AG04450 (cell line): ENCODE measurements around the gene OPCML. TPM values are rescaled to one million over a fixed set of nuclear protein-coding genes. Genes with fewer than 3 reads are reported as not detected.
A peak's percentile ranks its signal among the peaks of the same experiment; 100 is the strongest.

Experiments used
- CTCF ChIA-PET: fragments of 300-600, 350-600 bp; formaldehyde crosslinking; extraction: SDS; loops from one replicate; lab custom pipeline; 2022; ENCODE audit warnings: antibody characterized with exemption, inconsistent platforms; lab: Charles Lee
- POLR2A ChIA-PET: fragments of 350-600 bp; formaldehyde crosslinking; extraction: SDS; loops from one replicate; lab custom pipeline; 2021; ENCODE audit warnings: antibody characterized with exemption, inconsistent platforms; lab: Yijun Ruan, JAX
- DNase-seq: peaks from one replicate; pipeline ENCODE4 v3.0.0-alpha.2; 2011; ENCODE audit warnings: low read depth, low spot score
- H3K27ac ChIP-seq: one replicate; pipeline ENCODE4 v1.5.1; 2012; ENCODE audit warnings: low read depth, low read length, control low read depth
- H3K27me3 ChIP-seq: one replicate; pipeline ENCODE4 v1.6.0; 2012; ENCODE audit warnings: low read length; ENCODE audit not compliant: control insufficient read depth, insufficient read depth
- H3K4me3 ChIP-seq: 2 replicates; pipeline ENCODE4 v1.5.1; 2011; ENCODE audit warnings: mild to moderate bottlenecking, low read depth, low read length, control low read depth
- H3K9me3 ChIP-seq: 2 replicates; pipeline ENCODE4 v1.5.1; 2012; ENCODE audit warnings: low read length; ENCODE audit not compliant: control insufficient read depth, insufficient read depth
- CTCF ChIP-seq: IDR thresholded peaks from 2 replicates; pipeline ENCODE4 v1.5.1; 2011; ENCODE audit warnings: low read depth, low read length, control low read depth, inconsistent platforms
- polyA plus RNA-seq: library from polyadenylated mRNA; depleted of rRNA; stranded (reverse); fragments of >200 nt; gene quantifications from 2 replicates; pipeline ENCODE4 v1.2.3, GENCODE V29; 2011

Gene OPCML
- polyA plus RNA-seq, 1 experiment = 1.1 TPM

GRCh38 chr11:133137270-133137669, 395.0 kb downstream of the OPCML start:
- Histone ChIP-seq H3K27ac (no peak overlapping the region), H3K9me3 (no peaks in the 10 kb centered on the region; the same call in 1 of the 2 replicates), H3K4me3 (no peak overlapping the region), H3K27me3 (no peaks in the 10 kb centered on the region)
- CTCF ChIA-PET = no interaction called here
- TF ChIP-seq CTCF = no peak
- no peak for DNase-seq
- POLR2A ChIA-PET = no interaction called here

GRCh38 chr11:133136376-133136775, 395.9 kb downstream of the OPCML start:
- POLR2A ChIA-PET = no interaction called here
- no peak for TF ChIP-seq CTCF

GRCh38 chr11:133134314-133135173, 397.8 kb downstream of the OPCML start:
- Histone ChIP-seq H3K27ac (no peak overlapping the region), H3K9me3 (no peaks in the 10 kb centered on the region), H3K27me3 (no peaks in the 10 kb centered on the region), H3K4me3 (no peak overlapping the region)
- DNase-seq = no peak
- ChIA-PET POLR2A (no interaction called here), CTCF (interaction anchor here (0.6 to 1.7 kb wide), 8 partner anchors 10 to 292 kb away, joined by 3 to 10 read pairs (median 4); no protein-coding TSS in a partner anchor)
- TF ChIP-seq CTCF = peak; percentile 72

More at GRCh38 chr11:133136376-133136775, 395.9 kb downstream of the OPCML start:
- H3K27me3 ChIP-seq = no peaks in the 10 kb centered on the region
- no peaks in the 10 kb centered on the region; the same call in 1 of the 2 replicates for H3K9me3 ChIP-seq
- no peak overlapping the region for H3K4me3 ChIP-seq
- H3K27ac ChIP-seq = no peak overlapping the region
- CTCF ChIA-PET = no interaction called here
- DNase-seq = no peak

- no peak for DNase-seq
- ChIA-PET CTCF (interaction anchor here (1.2 to 1.7 kb wide), 2 partner anchors 31 to 56 kb away, joined by 3 to 7 read pairs; no protein-coding TSS in a partner anchor), POLR2A (no interaction called here)
- Histone ChIP-seq H3K27me3 (no peaks in the 10 kb centered on the region), H3K27ac (no peak overlapping the region), H3K9me3 (no peaks in the 10 kb centered on the region), H3K4me3 (no peak overlapping the region)
- no peak for TF ChIP-seq CTCF
These were observed 398.7 kb downstream of the OPCML start for GRCh38 chr11:133133606-133134005.

- Histone ChIP-seq H3K9me3 (no peaks in the 10 kb centered on the region), H3K27ac (no peak overlapping the region), H3K4me3 (no peak overlapping the region), H3K27me3 (no peaks in the 10 kb centered on the region)
- POLR2A ChIA-PET = no interaction called here
- DNase-seq = no peak
- CTCF ChIA-PET = interaction anchor here (0.6 kb wide), 1 partner anchor 580 kb away, joined by 3 read pairs; no protein-coding TSS in a partner anchor
- TF ChIP-seq CTCF = no peak
These were observed 399.3 kb downstream of the OPCML start for GRCh38 chr11:133133050-133133449.
